K562 (cell line): Measurements from ENCODE around the gene ACBD6.

Source experiments
- ETV6 ChIP-seq, 3 experiments: fragments of 150-350 bp in 1 of 3; sonication (generic) in 1 of 3; formaldehyde crosslinking in 1 of 3; IDR thresholded peaks; 2 replicates each; pipeline versions ENCODE4 v1.6.1 to v1.8.0; 2014 to 2022; ENCODE audit warnings: borderline replicate concordance in 2 of 3, low read depth in 2 of 3, antibody characterized with exemption in 1 of 3, low read length in 1 of 3, mild to moderate bottlenecking in 1 of 3, missing genetic modification reagents in 1 of 3
- HDAC2 ChIP-seq: fragments of 450-650 bp; IDR thresholded peaks from 2 replicates; pipeline ENCODE4 v1.6.1; 2016; ENCODE audit warnings: mild to moderate bottlenecking
- SP1 ChIP-seq: sonication (generic); formaldehyde crosslinking; IDR thresholded peaks from 2 replicates; pipeline ENCODE4 v1.8.1; 2022; ENCODE audit warnings: mild to moderate bottlenecking, missing genetic modification reagents
- THRAP3 ChIP-seq: fragments of 450-650 bp; IDR thresholded peaks from 2 replicates; pipeline ENCODE4 v1.6.1; 2016; ENCODE audit warnings: mild to moderate bottlenecking, inconsistent platforms, borderline replicate concordance

- TF ChIP-seq ETV6 (IDR thresholded peaks at IDR 0.05; ENCODE audit: borderline replicate concordance in 1 of 2, low read depth in 2 of 2, low read length in 1 of 2) (no peak), ETV6 (CRISPR knock-in tag; IDR thresholded peaks at IDR 0.05; ENCODE audit: borderline replicate concordance) (no peak), THRAP3 (no peak), HDAC2 (no peak), SP1 (no peak)
These were observed 158.2 kb downstream of the ACBD6 start for GRCh38 chr1:180343921-180344769.
